Vagina (tissue), 2 donors: ENCODE measurements around the gene ZNF732. TPM values are rescaled to one million over a fixed set of nuclear protein-coding genes. Genes with fewer than 3 reads are reported as not detected.

Experiments
- DNase-seq, 2 donors: peaks; one replicate each; pipeline ENCODE4 v3.0.0-alpha.2; 2017; ENCODE audit errors: extremely low spot score in 2 of 2
- H3K27ac ChIP-seq: fragments of 200-600 bp; sonication (generic); one replicate; pipeline ENCODE4 v1.5.1; 2019
- H3K27me3 ChIP-seq: fragments of 200-600 bp; sonication (generic); one replicate; pipeline ENCODE4 v1.5.1; 2019
- H3K36me3 ChIP-seq, 2 donors: fragments of 200-600 bp; sonication (generic); one replicate each; pipeline ENCODE4 v1.5.1; 2017 to 2019
- H3K4me1 ChIP-seq: fragments of 200-600 bp; sonication (generic); one replicate; pipeline ENCODE4 v1.5.1; 2019
- H3K4me3 ChIP-seq, 2 donors: fragments of 200-600 bp; sonication (generic); 1 replicate in 1 of 2; 2 replicates in 1 of 2; pipeline ENCODE4 v1.5.1; 2016 to 2019
- H3K9me3 ChIP-seq: fragments of 200-600 bp; sonication (generic); one replicate; pipeline ENCODE4 v1.5.1; 2019
- CTCF ChIP-seq, 3 experiments: fragments of 450-650 bp in 2 of 3; fragments of 200-600 bp in 1 of 3; sonication (generic) in 1 of 3; IDR thresholded peaks; one replicate each; pipeline ENCODE4 v1.5.1; 2017 to 2019; ENCODE audit warnings: antibody characterized with exemption in 3 of 3, mild to moderate bottlenecking in 2 of 3, moderate library complexity in 2 of 3
- POLR2A ChIP-seq, 2 donors: fragments of 450-650 bp; IDR thresholded peaks; one replicate each; pipeline ENCODE4 v1.6.1; 2017; ENCODE audit warnings: antibody characterized with exemption in 2 of 2, mild to moderate bottlenecking in 2 of 2, moderate library complexity in 2 of 2
- POLR2AphosphoS5 ChIP-seq, 2 donors: sonication (generic); formaldehyde crosslinking; IDR thresholded peaks; one replicate each; pipeline ENCODE4 v1.9.0; 2017; ENCODE audit warnings: antibody characterized with exemption in 2 of 2, mild to moderate bottlenecking in 2 of 2, low read depth in 1 of 2; ENCODE audit not compliant: insufficient read depth in 1 of 2
- intact Hi-C: fragments of 100-400 bp; cut with DNase I; formaldehyde crosslinking; loops from one replicate; pipeline ENCODE4 v1.15.1; 2023
- microRNA counts, 2 donors: library from miRNA; unstranded; fragments of <30 nt; microRNA quantifications; one replicate each; lab custom pipeline; 2016 to 2017
- microRNA-seq: library from miRNA; unstranded; fragments of <30 nt; microRNA quantifications from one replicate; pipeline ENCODE4, GENCODE V29; 2017; ENCODE audit warnings: borderline number of aligned reads, borderline replicate concordance
- small RNA-seq: library from RNA; depleted of rRNA; stranded (forward); fragments of <200 nt; gene quantifications from one replicate; pipeline ENCODE3, GENCODE V24; 2016
- total RNA-seq: library from RNA; depleted of rRNA; stranded (reverse); fragments of >200 nt; gene quantifications from one replicate; pipeline ENCODE4 v1.2.3, GENCODE V29; 2016

ZNF732 gene
- total RNA-seq, 1 donor from 2014 or later = 0.98 TPM

GRCh38 chr4:236028-236427 is 69.2 kb downstream of the ZNF732 start:
- H3K36me3 ChIP-seq = no peaks in the 10 kb centered on the region
- no peaks in the 10 kb centered on the region for H3K27me3 ChIP-seq
- intact Hi-C loops = no loop called here
- H3K27ac ChIP-seq = no peak overlapping the region
- H3K4me3 ChIP-seq = no peak overlapping the region
- TF ChIP-seq POLR2A (IDR thresholded peaks at IDR 0.05) = no peak
- no peak for TF ChIP-seq POLR2AphosphoS5 (IDR thresholded peaks at IDR 0.05; ENCODE audit: insufficient read depth in 1 of 2, low read depth in 1 of 2)
- no peak for TF ChIP-seq CTCF (IDR thresholded peaks at IDR 0.05)
- H3K9me3 ChIP-seq = no peaks in the 10 kb centered on the region
- no peak for DNase-seq
- H3K4me1 ChIP-seq = no peaks in the 10 kb centered on the region

GRCh38 chr4:234178-234577 is 71.1 kb downstream of the ZNF732 start:
- Histone ChIP-seq H3K4me1 (no peaks in the 10 kb centered on the region), H3K9me3 (no peaks in the 10 kb centered on the region), H3K27ac (no peak overlapping the region), H3K27me3 (no peaks in the 10 kb centered on the region), H3K36me3 (no peaks in the 10 kb centered on the region), H3K4me3 (no peak overlapping the region)
- TF ChIP-seq POLR2AphosphoS5 (IDR thresholded peaks at IDR 0.05; ENCODE audit: insufficient read depth in 1 of 2, low read depth in 1 of 2) (no peak), CTCF (IDR thresholded peaks at IDR 0.05) (no peak), POLR2A (IDR thresholded peaks at IDR 0.05) (no peak)
- no peak for DNase-seq
- intact Hi-C loops = no loop called here

GRCh38 chr4:223913-224497 is 81.3 kb downstream of the ZNF732 start:
- intact Hi-C loops = no loop called here
- peaks cover 2% of the 10 kb centered on the region for H3K9me3 ChIP-seq

More at GRCh38 chr4:223913-224497, 81.3 kb downstream of the ZNF732 start:
- Histone ChIP-seq H3K4me3 (no peak overlapping the region), H3K4me1 (no peaks in the 10 kb centered on the region), H3K27me3 (no peaks in the 10 kb centered on the region), H3K36me3 (no peaks in the 10 kb centered on the region), H3K27ac (no peak overlapping the region)
- no peak for DNase-seq
- TF ChIP-seq POLR2AphosphoS5 (IDR thresholded peaks at IDR 0.05; ENCODE audit: insufficient read depth in 1 of 2, low read depth in 1 of 2) = no peak
- no peak for TF ChIP-seq CTCF (IDR thresholded peaks at IDR 0.05)
- no peak for TF ChIP-seq POLR2A (IDR thresholded peaks at IDR 0.05)

MicroRNAs encoded within 50 kb of the gene (microRNA counts, 767-probe panel; counts per million panel counts)
- microRNA hsa-miR-571 (lab: Ali Mortazavi, UCI) = 238 to 261 counts per million in 2 donors

Small RNAs within 50 kb of the gene (microRNA-seq; reads per million reads assigned to microRNA genes)
- not detected for gene MIR571

Small RNAs within 50 kb of the gene (small RNA-seq; reads per million reads assigned to genes)
- gene AC079140.2 (not detected), gene MIR571 (not detected)

Other genes with a start within 250 kb of the ZNF732 start
- gene ZNF718, start 181.0 kb downstream of the ZNF732 start, total RNA-seq = 5.9 TPM
- 32.2 TPM for gene ZNF141, start 32.3 kb upstream of the ZNF732 start, total RNA-seq
- gene ZNF721, start 193.7 kb upstream of the ZNF732 start, total RNA-seq = 30.4 TPM
- 71.9 TPM for gene PIGG, start 193.7 kb upstream of the ZNF732 start, total RNA-seq